NCI-H2171 treated with DMSO at 0.1 percent for 48 hours (cell line): ENCODE measurements around the gene OR52A1.
A peak's percentile ranks its signal among the peaks of the same experiment; 100 is the strongest.

Source experiments
- DNase-seq: peaks from one replicate; lab custom pipeline; 2025; lab: John Stamatoyannopoulos, UW

OR52A1 gene

GRCh38 chr11:5131584-5132335 is 22.8 kb downstream of the OR52A1 start:
- DNase-seq = no peak

- no peak for DNase-seq
These were observed 25.1 kb downstream of the OR52A1 start for GRCh38 chr11:5129457-5129877.

GRCh38 chr11:5124891-5125620 is 29.5 kb downstream of the OR52A1 start:
- DNase-seq = no peak

- peak; percentile 23 for DNase-seq
These were observed 30.6 kb downstream of the OR52A1 start for GRCh38 chr11:5123802-5124521.

GRCh38 chr11:5118893-5119292 is 35.7 kb downstream of the OR52A1 start:
- DNase-seq = no peak

GRCh38 chr11:5117588-5117987 is 37.0 kb downstream of the OR52A1 start:
- DNase-seq = no peak

GRCh38 chr11:5115339-5115738 is 39.2 kb downstream of the OR52A1 start:
- DNase-seq = no peak

- DNase-seq = no peak
These were observed 47.3 kb downstream of the OR52A1 start for GRCh38 chr11:5107285-5107684.

- DNase-seq = no peak
These were observed 51.5 kb downstream of the OR52A1 start for GRCh38 chr11:5103066-5103465.

- peak; percentile 0 for DNase-seq
These were observed 52.3 kb downstream of the OR52A1 start for GRCh38 chr11:5102246-5102645.

- no peak for DNase-seq
These were observed 58.5 kb downstream of the OR52A1 start for GRCh38 chr11:5096011-5096410.
